Prostate gland (tissue), 2 donors: ENCODE data around the gene FARP1. TPM values are rescaled to one million over a fixed set of nuclear protein-coding genes. Genes with fewer than 3 reads are reported as not detected.

ENCODE experiments used
- DNase-seq: peaks from one replicate; pipeline ENCODE4 v3.0.0-alpha.2; 2019; ENCODE audit warnings: low spot score
- H3K27ac ChIP-seq, 2 donors: fragments of 200-600 bp; sonication (generic); 2 replicates each; pipeline ENCODE4 v1.5.1; 2017 to 2019
- H3K27me3 ChIP-seq: fragments of 200-600 bp; sonication (generic); replicated peaks from 2 replicates; pipeline ENCODE4 v1.5.1; 2019; ENCODE audit not compliant: insufficient read depth
- H3K36me3 ChIP-seq, 2 donors: fragments of 200-600 bp; sonication (generic); 1 replicate in 1 of 2; 2 replicates in 1 of 2; pipeline versions ENCODE4 v1.5.1 to v1.8.1; 2017 to 2019
- H3K4me1 ChIP-seq: fragments of 200-600 bp; sonication (generic); replicated peaks from 2 replicates; pipeline ENCODE4 v1.5.1; 2019
- H3K4me3 ChIP-seq, 2 donors: fragments of 200-600 bp; sonication (generic); 2 replicates each; pipeline ENCODE4 v1.5.1; 2017 to 2019
- H3K9me3 ChIP-seq: fragments of 200-600 bp; sonication (generic); 2 replicates; pipeline ENCODE4 v1.5.1; 2017
- POLR2A ChIP-seq: fragments of 450-650 bp; IDR thresholded peaks from one replicate; pipeline ENCODE4 v1.6.1; 2016; ENCODE audit warnings: antibody characterized with exemption, mild to moderate bottlenecking
- POLR2AphosphoS5 ChIP-seq: sonication (generic); formaldehyde crosslinking; IDR thresholded peaks from one replicate; pipeline ENCODE4 v1.6.1; 2017; ENCODE audit warnings: antibody characterized with exemption
- WGBS: methylation state at CpG from one replicate; pipeline ENCODE4 v1.1.5; 2018; 5-methylcytosine and 5-hydroxymethylcytosine counted together
- intact Hi-C: fragments of 100-400 bp; cut with DNase I; formaldehyde crosslinking; loops from one replicate; pipeline ENCODE4 v1.14.2; 2022
- total RNA-seq, 2 donors: library from RNA; depleted of rRNA; stranded (reverse); fragments of >200 nt; gene quantifications; one replicate each; pipeline ENCODE4 v1.1.0, GENCODE V29; 2016
- TF ChIP-seq, protein P1 (sequence below), 4 experiments: fragments of 200-600 bp in 2 of 4; fragments of 450-650 bp in 2 of 4; sonication (generic) in 2 of 4; IDR thresholded peaks; 1 replicate in 3 of 4; 2 replicates in 1 of 4; pipeline ENCODE4 v1.5.1; 2016 to 2019; ENCODE audit warnings: antibody characterized with exemption in 4 of 4, mild to moderate bottlenecking in 2 of 4, moderate library complexity in 2 of 4

Gene FARP1
- total RNA-seq, 2 donors from 2014 or later: 70.6 to 77.5 TPM

DNA sequence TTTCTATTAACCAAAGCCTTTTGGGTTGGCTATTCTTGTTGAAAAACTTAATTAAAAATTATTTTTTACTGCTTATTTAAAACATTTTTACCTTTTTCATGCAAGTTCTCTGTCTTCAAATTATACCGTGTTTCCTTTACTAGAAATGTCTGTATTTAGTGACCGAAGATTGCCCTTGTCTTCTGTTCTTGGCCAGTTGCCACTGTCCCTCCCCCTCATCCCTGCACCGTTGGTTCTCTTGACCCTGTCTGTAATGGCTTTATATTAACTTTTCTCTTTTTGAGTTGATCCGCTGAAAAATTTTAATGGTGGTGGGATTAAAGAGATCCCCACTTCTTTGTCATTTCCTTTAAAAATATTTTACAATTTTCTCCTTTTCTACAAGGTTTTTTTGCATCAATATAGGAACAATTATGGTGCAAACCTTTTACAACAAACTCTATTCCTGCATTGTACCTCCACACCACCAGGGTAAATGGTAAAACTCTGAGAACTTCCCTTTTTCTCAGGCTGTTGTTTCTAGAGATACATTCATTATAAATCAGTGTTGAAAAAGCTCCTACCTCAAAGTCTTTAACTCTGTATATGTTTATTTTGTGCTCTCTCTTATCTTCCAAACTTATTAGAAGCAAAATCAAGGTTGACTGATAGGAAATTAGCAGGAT is 47.1 kb downstream of the FARP1 start:
- Histone ChIP-seq H3K36me3 (no peaks in the 10 kb centered on the region), H3K27me3 (no peaks in the 10 kb centered on the region), H3K4me3 (no peak overlapping the region), H3K9me3 (no peaks in the 10 kb centered on the region), H3K4me1 (no peaks in the 10 kb centered on the region), H3K27ac (no peak overlapping the region)
- no peak for DNase-seq
- 16% methylated on average over 4 of the region's 4 CpGs for WGBS
- no peak for TF ChIP-seq POLR2AphosphoS5
- TF ChIP-seq, protein P1, sequence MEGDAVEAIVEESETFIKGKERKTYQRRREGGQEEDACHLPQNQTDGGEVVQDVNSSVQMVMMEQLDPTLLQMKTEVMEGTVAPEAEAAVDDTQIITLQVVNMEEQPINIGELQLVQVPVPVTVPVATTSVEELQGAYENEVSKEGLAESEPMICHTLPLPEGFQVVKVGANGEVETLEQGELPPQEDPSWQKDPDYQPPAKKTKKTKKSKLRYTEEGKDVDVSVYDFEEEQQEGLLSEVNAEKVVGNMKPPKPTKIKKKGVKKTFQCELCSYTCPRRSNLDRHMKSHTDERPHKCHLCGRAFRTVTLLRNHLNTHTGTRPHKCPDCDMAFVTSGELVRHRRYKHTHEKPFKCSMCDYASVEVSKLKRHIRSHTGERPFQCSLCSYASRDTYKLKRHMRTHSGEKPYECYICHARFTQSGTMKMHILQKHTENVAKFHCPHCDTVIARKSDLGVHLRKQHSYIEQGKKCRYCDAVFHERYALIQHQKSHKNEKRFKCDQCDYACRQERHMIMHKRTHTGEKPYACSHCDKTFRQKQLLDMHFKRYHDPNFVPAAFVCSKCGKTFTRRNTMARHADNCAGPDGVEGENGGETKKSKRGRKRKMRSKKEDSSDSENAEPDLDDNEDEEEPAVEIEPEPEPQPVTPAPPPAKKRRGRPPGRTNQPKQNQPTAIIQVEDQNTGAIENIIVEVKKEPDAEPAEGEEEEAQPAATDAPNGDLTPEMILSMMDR (IDR thresholded peaks at IDR 0.05): peak in 1 of 4 experiments; percentile 5
- no peak for TF ChIP-seq POLR2A
- intact Hi-C loops: no loop called here

DNA sequence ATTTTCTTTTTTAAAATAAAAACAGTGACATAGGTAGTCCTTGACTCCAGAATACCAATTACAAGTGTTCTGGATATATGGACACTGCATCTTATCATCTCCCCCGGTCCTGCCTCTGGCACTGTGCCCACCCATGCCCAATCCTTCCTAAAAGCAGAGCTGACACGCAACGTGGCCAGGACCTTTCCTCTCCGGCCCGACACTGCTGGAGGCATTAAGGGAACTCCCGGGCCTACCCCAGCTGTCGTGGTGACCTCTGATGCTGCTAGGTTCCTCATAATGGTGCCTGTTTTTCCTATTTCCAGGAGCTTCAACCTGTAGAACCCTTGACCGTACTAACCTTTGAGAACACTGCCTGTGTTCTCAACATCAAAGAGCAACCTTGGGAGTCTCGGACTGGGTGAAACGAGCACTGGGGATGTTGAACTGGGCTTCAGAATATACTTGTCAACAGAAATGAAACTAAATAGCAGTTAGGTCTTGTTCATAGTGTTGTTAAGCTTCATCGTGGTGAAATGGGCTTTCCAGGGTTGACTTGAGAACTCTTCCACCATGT is 48.1 kb downstream of the FARP1 start:
- intact Hi-C loops: no loop called here
- TF ChIP-seq, protein P1 (IDR thresholded peaks at IDR 0.05): no peak
- TF ChIP-seq POLR2A: no peak
- TF ChIP-seq POLR2AphosphoS5: no peak
- H3K4me1 ChIP-seq: peaks cover 3% of the 10 kb centered on the region
- WGBS: 86% methylated on average over 11 of the region's 11 CpGs
- no peak overlapping the region for H3K27ac ChIP-seq
- no peak for DNase-seq
- no peaks in the 10 kb centered on the region for H3K36me3 ChIP-seq
- no peaks in the 10 kb centered on the region for H3K9me3 ChIP-seq
- H3K4me3 ChIP-seq: no peak overlapping the region
- H3K27me3 ChIP-seq: no peaks in the 10 kb centered on the region

DNA sequence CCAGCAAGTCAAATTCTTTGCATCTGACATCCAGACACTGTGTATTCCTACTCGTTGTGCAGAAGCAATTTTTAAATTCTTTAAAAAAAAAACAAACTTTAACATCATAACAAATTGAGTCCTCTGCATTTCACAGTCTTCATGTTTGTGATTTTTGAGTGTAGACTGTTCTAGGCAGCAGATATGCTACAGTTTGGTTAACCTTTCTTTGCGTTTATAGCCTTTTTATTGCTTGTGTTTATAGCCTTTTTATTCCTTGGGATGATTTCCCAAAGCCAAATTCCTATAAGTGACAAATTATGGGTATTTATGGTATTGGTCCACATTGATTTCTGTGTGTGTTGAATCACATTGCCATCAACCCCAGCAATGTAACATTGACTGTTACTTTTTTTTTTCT is 49.1 kb downstream of the FARP1 start:
- 29% methylated on average over 2 of the region's 2 CpGs for WGBS
- Histone ChIP-seq H3K27ac (no peak overlapping the region), H3K4me3 (no peak overlapping the region), H3K9me3 (no peaks in the 10 kb centered on the region), H3K27me3 (no peaks in the 10 kb centered on the region), H3K36me3 (no peaks in the 10 kb centered on the region), H3K4me1 (peaks cover 3% of the 10 kb centered on the region)
- DNase-seq: no peak
- TF ChIP-seq, protein P1 (IDR thresholded peaks at IDR 0.05): no peak
- TF ChIP-seq POLR2A (no peak), POLR2AphosphoS5 (no peak)
- intact Hi-C loops: no loop called here

DNA sequence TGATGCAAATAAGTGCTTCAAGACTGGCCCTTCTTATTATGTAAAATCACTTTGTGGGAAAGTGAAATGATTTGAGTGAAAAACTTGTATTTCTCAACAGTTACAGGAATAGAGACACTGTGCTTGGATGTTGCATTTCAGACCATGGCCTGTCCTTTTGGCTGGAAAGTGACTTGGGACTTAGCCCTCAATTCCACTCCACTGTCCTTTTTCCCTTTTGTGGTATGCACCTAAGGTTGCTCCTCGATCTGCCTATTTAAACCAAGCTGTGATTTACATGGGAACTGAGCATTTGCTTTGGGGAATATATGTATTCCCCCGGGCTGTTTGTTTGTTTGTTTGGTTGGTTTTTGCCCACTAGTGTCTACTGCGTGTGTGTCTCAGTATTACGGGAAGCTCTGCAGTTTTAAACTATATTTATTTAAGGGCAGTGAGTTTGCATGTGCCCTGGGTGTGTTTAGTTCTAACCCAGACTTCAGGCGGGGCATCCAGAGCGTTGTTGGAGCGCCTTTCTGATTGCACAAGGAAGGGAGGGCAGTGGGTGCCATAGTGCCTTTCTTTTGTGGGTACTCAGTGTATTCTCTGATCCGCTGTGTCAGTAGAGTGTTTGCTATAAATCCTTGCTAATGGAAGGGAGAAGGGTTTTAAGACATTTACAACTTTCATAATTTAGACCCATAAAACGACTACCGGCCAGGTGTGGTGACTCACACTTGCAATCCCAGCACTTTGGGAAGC is 52.3 kb downstream of the FARP1 start:
- H3K4me3 ChIP-seq: no peak overlapping the region
- H3K4me1 ChIP-seq: peaks cover 3% of the 10 kb centered on the region
- peak; percentile 71 for DNase-seq
- no peaks in the 10 kb centered on the region for H3K27me3 ChIP-seq
- H3K36me3 ChIP-seq: no peaks in the 10 kb centered on the region
- H3K27ac ChIP-seq: peak overlapping the region; percentile 48 to 49
- intact Hi-C loops: no loop called here
- WGBS: 34% methylated on average over 10 of the region's 10 CpGs
- H3K9me3 ChIP-seq: no peaks in the 10 kb centered on the region
- peak; percentile 79 for TF ChIP-seq POLR2AphosphoS5
- TF ChIP-seq, protein P1 (IDR thresholded peaks at IDR 0.05): no peak
